Measurements from ENCODE around the gene KAT2B. TPM values are rescaled to one million over a fixed set of nuclear protein-coding genes. Genes with fewer than 3 reads are reported as not detected.

KAT2B gene
- total RNA-seq, 2 donors from 2014 or later = 16.4 to 31.7 TPM

GRCh38 chr3:20097015-20097414, 56.8 kb downstream of the KAT2B start:
- Histone ChIP-seq H3K27ac (peak overlapping the region; percentile 57 to 75), H3K4me3 (no peak overlapping the region), H3K27me3 (replicated peaks; ENCODE audit: insufficient read depth) (no peaks in the 10 kb centered on the region), H3K4me1 (replicated peaks) (peaks cover 2% of the 10 kb centered on the region), H3K9me3 (no peaks in the 10 kb centered on the region), H3K36me3 (no peaks in the 10 kb centered on the region)
- 10% methylated on average over 1 of the region's 1 CpG for WGBS
- intact Hi-C loops (cut with DNase I) = no loop called here
- peak; percentile 79 for DNase-seq (ENCODE audit: low spot score)
- TF ChIP-seq POLR2A (IDR thresholded peaks at IDR 0.05) = no peak
- TF ChIP-seq POLR2AphosphoS5 (IDR thresholded peaks at IDR 0.05) = peak; percentile 71

DNA sequence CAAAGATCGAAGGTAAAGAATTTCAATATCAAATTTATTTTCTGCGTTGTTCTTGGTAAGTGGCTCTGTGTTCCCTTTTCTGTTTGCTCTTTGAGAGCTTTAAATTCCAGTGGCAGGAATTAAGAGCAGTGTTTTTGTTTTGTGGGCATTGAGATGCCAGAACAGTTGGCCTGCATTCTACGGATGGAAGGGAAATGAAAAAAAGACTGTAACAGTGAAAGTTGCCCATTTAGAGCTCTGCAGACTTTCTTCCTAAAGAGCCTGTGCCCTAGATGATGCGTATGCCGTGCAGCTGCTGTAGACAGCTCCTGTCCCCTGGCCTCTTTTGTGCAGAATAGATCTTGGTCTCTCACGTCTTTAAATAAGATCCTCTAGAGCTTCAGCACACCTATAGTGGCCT, 58.8 kb downstream of the KAT2B start:
- Histone ChIP-seq H3K27ac (peak overlapping the region; percentile 61 to 65), H3K9me3 (no peaks in the 10 kb centered on the region), H3K36me3 (no peaks in the 10 kb centered on the region), H3K27me3 (replicated peaks; ENCODE audit: insufficient read depth) (no peaks in the 10 kb centered on the region), H3K4me1 (replicated peaks) (peaks cover 2% of the 10 kb centered on the region), H3K4me3 (no peak overlapping the region)
- DNase-seq (ENCODE audit: low spot score) = peak; percentile 31
- WGBS = 34% methylated on average over 6 of the region's 6 CpGs
- TF ChIP-seq CTCF (IDR thresholded peaks at IDR 0.05) (no peak), POLR2AphosphoS5 (IDR thresholded peaks at IDR 0.05) (peak; percentile 63)
- intact Hi-C loops (cut with DNase I) = no loop called here

GRCh38 chr3:20100151-20100550, 59.9 kb downstream of the KAT2B start:
- intact Hi-C loops (cut with DNase I) = no loop called here
- Histone ChIP-seq H3K9me3 (no peaks in the 10 kb centered on the region), H3K36me3 (no peaks in the 10 kb centered on the region), H3K27ac (peak overlapping the region; percentile 61 to 65), H3K4me1 (replicated peaks) (peaks cover 2% of the 10 kb centered on the region), H3K4me3 (no peak overlapping the region), H3K27me3 (replicated peaks; ENCODE audit: insufficient read depth) (no peaks in the 10 kb centered on the region)
- DNase-seq (ENCODE audit: low spot score) = no peak
- TF ChIP-seq POLR2A (IDR thresholded peaks at IDR 0.05) = no peak
- no peak for TF ChIP-seq CTCF (IDR thresholded peaks at IDR 0.05)
- no peak for TF ChIP-seq POLR2AphosphoS5 (IDR thresholded peaks at IDR 0.05)
- WGBS = 65% methylated on average over 1 of the region's 1 CpG

DNA sequence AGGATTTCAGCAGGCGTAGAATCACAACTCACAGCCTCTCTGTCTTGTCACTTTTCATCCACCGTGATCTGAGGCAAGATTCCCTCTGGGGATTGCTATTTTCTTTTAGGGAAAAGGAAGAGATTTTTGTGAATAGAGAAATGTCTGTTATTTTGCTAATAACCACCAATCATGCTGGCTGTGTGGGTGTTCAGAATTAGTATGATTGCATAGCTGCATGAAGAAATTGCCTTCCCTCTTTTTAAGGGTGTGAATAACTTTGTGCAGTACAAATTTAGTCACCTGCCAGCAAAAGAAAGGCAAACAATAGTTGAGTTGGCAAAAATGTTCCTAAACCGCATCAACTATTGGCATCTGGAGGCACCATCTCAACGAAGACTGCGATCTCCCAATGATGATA, 60.8 kb downstream of the KAT2B start:
- Histone ChIP-seq H3K4me1 (replicated peaks) (peaks cover 2% of the 10 kb centered on the region), H3K4me3 (no peak overlapping the region), H3K36me3 (no peaks in the 10 kb centered on the region), H3K27ac (peak overlapping the region in 1 of 2 donors; percentile 11), H3K9me3 (no peaks in the 10 kb centered on the region), H3K27me3 (replicated peaks; ENCODE audit: insufficient read depth) (no peaks in the 10 kb centered on the region)
- intact Hi-C loops (cut with DNase I) = no loop called here
- TF ChIP-seq POLR2A (IDR thresholded peaks at IDR 0.05) (no peak), POLR2AphosphoS5 (IDR thresholded peaks at IDR 0.05) (no peak), CTCF (IDR thresholded peaks at IDR 0.05) (no peak)
- no peak for DNase-seq (ENCODE audit: low spot score)
- 73% methylated on average over 5 of the region's 5 CpGs for whole genome bisulfite sequencing

DNA sequence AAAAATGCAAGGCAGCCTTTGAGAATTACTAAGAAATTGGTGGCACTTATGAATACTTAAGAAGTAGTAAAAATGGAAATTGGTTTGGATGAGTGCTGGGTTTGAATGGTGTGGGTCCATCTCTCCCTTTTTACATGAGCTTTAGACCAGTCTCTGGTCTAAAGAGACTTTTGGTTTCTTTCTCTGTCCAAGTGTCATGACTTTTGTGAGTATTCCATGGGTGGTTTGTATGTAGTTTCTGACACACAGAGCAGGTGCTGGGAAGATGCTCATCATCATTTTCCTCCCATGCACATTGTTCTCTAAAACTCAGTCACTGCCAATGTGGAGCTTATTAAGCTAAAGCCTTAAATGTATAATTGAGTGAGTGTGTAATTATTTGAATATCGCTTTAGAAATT, 63.5 kb downstream of the KAT2B start:
- Histone ChIP-seq H3K4me3 (no peak overlapping the region), H3K4me1 (replicated peaks) (no peaks in the 10 kb centered on the region), H3K27me3 (replicated peaks; ENCODE audit: insufficient read depth) (no peaks in the 10 kb centered on the region), H3K9me3 (no peaks in the 10 kb centered on the region), H3K27ac (no peak overlapping the region), H3K36me3 (no peaks in the 10 kb centered on the region)
- TF ChIP-seq POLR2AphosphoS5 (IDR thresholded peaks at IDR 0.05) (no peak), CTCF (IDR thresholded peaks at IDR 0.05) (no peak), POLR2A (IDR thresholded peaks at IDR 0.05) (no peak)
- no peak for DNase-seq (ENCODE audit: low spot score)
- intact Hi-C loops (cut with DNase I) = no loop called here
- 89% methylated on average over 1 of the region's 1 CpG for WGBS
